Measurements from ENCODE around the gene VEGFA. TPM values are rescaled to one million over a fixed set of nuclear protein-coding genes. Genes with fewer than 3 reads are reported as not detected.

The VEGFA gene
- total and polyA plus RNA-seq, 2 donors: 18.4 to 24.1 TPM

GRCh38 chr6:43762410-43762768 lies 7.6 kb upstream of the VEGFA start:
- no peak for DNase-seq (ENCODE audit: low read depth in 6 of 9, low spot score in 9 of 9)
- H3K9me3 ChIP-seq (ENCODE audit: control insufficient read depth in 2 of 2, insufficient read depth in 1 of 2, low read length in 1 of 2): no peaks in the 10 kb centered on the region
- H3K36me3 ChIP-seq (ENCODE audit: control insufficient read depth in 2 of 2, insufficient read depth in 2 of 2, low read length in 1 of 2): no peaks in the 10 kb centered on the region
- H3K27ac ChIP-seq (ENCODE audit: low read depth in 1 of 2, low read length in 1 of 2): no peak overlapping the region
- peaks cover 0 to 12% of the 10 kb centered on the region in 2 donors for H3K27me3 ChIP-seq (ENCODE audit: control insufficient read depth in 2 of 2, insufficient read depth in 1 of 2, low read length in 1 of 2)
- no peak overlapping the region for H3K4me3 ChIP-seq (ENCODE audit: low read length in 2 of 2)
- WGBS: 95% methylated on average over 5 of the region's 5 CpGs
- peaks cover 0 to 2% of the 10 kb centered on the region in 2 donors for H3K4me1 ChIP-seq (ENCODE audit: control insufficient read depth in 2 of 2, insufficient read depth in 2 of 2, low read length in 2 of 2)

GRCh38 chr6:43762966-43763695 lies 6.9 kb upstream of the VEGFA start:
- Histone ChIP-seq H3K4me1 (ENCODE audit: control insufficient read depth in 2 of 2, insufficient read depth in 2 of 2, low read length in 2 of 2) (peaks cover 0 to 2% of the 10 kb centered on the region in 2 donors), H3K36me3 (ENCODE audit: control insufficient read depth in 2 of 2, insufficient read depth in 2 of 2, low read length in 1 of 2) (no peaks in the 10 kb centered on the region), H3K27ac (ENCODE audit: low read depth in 1 of 2, low read length in 1 of 2) (no peak overlapping the region), H3K9me3 (ENCODE audit: control insufficient read depth in 2 of 2, insufficient read depth in 1 of 2, low read length in 1 of 2) (no peaks in the 10 kb centered on the region), H3K4me3 (ENCODE audit: low read length in 2 of 2) (no peak overlapping the region), H3K27me3 (ENCODE audit: control insufficient read depth in 2 of 2, insufficient read depth in 1 of 2, low read length in 1 of 2) (peaks cover 0 to 14% of the 10 kb centered on the region in 2 donors)
- 70% methylated on average over 6 of the region's 6 CpGs for WGBS
- DNase-seq (ENCODE audit: low read depth in 6 of 9, low spot score in 9 of 9): no peak

- DNase-seq (ENCODE audit: low read depth in 6 of 9, low spot score in 9 of 9): no peak
- peaks cover under 1 to 2% of the 10 kb centered on the region in 2 donors for H3K4me1 ChIP-seq (ENCODE audit: control insufficient read depth in 2 of 2, insufficient read depth in 2 of 2, low read length in 2 of 2)
- H3K27me3 ChIP-seq (ENCODE audit: control insufficient read depth in 2 of 2, insufficient read depth in 1 of 2, low read length in 1 of 2): peaks cover 0 to 14% of the 10 kb centered on the region in 2 donors
- WGBS: 96% methylated on average over 7 of the region's 7 CpGs
- no peaks in the 10 kb centered on the region for H3K9me3 ChIP-seq (ENCODE audit: control insufficient read depth in 2 of 2, insufficient read depth in 1 of 2, low read length in 1 of 2)
- no peaks in the 10 kb centered on the region for H3K36me3 ChIP-seq (ENCODE audit: control insufficient read depth in 2 of 2, insufficient read depth in 2 of 2, low read length in 1 of 2)
- no peak overlapping the region for H3K4me3 ChIP-seq (ENCODE audit: low read length in 2 of 2)
- no peak overlapping the region for H3K27ac ChIP-seq (ENCODE audit: low read depth in 1 of 2, low read length in 1 of 2)
Observed at GRCh38 chr6:43763812-43764522, 6.0 kb upstream of the VEGFA start.

- Histone ChIP-seq H3K4me3 (ENCODE audit: low read length in 2 of 2) (no peak overlapping the region), H3K9me3 (ENCODE audit: control insufficient read depth in 2 of 2, insufficient read depth in 1 of 2, low read length in 1 of 2) (peaks cover 0 to 3% of the 10 kb centered on the region in 2 donors), H3K27ac (ENCODE audit: low read depth in 1 of 2, low read length in 1 of 2) (no peak overlapping the region), H3K36me3 (ENCODE audit: control insufficient read depth in 2 of 2, insufficient read depth in 2 of 2, low read length in 1 of 2) (no peaks in the 10 kb centered on the region), H3K4me1 (ENCODE audit: control insufficient read depth in 2 of 2, insufficient read depth in 2 of 2, low read length in 2 of 2) (peaks cover 3 to 8% of the 10 kb centered on the region in 2 donors), H3K27me3 (ENCODE audit: control insufficient read depth in 2 of 2, insufficient read depth in 1 of 2, low read length in 1 of 2) (peaks cover 0 to 17% of the 10 kb centered on the region in 2 donors)
- 92% methylated on average over 5 of the region's 5 CpGs for WGBS
- no peak for DNase-seq (ENCODE audit: low read depth in 6 of 9, low spot score in 9 of 9)
Observed at GRCh38 chr6:43764772-43765171, 5.2 kb upstream of the VEGFA start.

GRCh38 chr6:43765776-43766499 lies 4.1 kb upstream of the VEGFA start:
- Histone ChIP-seq H3K9me3 (ENCODE audit: control insufficient read depth in 2 of 2, insufficient read depth in 1 of 2, low read length in 1 of 2) (peaks cover 0 to 7% of the 10 kb centered on the region in 2 donors), H3K27me3 (ENCODE audit: control insufficient read depth in 2 of 2, insufficient read depth in 1 of 2, low read length in 1 of 2) (peaks cover 10 to 29% of the 10 kb centered on the region in 2 donors), H3K27ac (ENCODE audit: low read depth in 1 of 2, low read length in 1 of 2) (no peak overlapping the region), H3K36me3 (ENCODE audit: control insufficient read depth in 2 of 2, insufficient read depth in 2 of 2, low read length in 1 of 2) (no peaks in the 10 kb centered on the region), H3K4me3 (ENCODE audit: low read length in 2 of 2) (no peak overlapping the region), H3K4me1 (ENCODE audit: control insufficient read depth in 2 of 2, insufficient read depth in 2 of 2, low read length in 2 of 2) (peaks cover 4 to 15% of the 10 kb centered on the region in 2 donors)
- no peak for DNase-seq (ENCODE audit: low read depth in 6 of 9, low spot score in 9 of 9)

- Histone ChIP-seq H3K36me3 (ENCODE audit: control insufficient read depth in 2 of 2, insufficient read depth in 2 of 2, low read length in 1 of 2) (no peaks in the 10 kb centered on the region), H3K27me3 (ENCODE audit: control insufficient read depth in 2 of 2, insufficient read depth in 1 of 2, low read length in 1 of 2) (peaks cover 16 to 34% of the 10 kb centered on the region in 2 donors), H3K4me1 (ENCODE audit: control insufficient read depth in 2 of 2, insufficient read depth in 2 of 2, low read length in 2 of 2) (peaks cover 9 to 17% of the 10 kb centered on the region in 2 donors), H3K4me3 (ENCODE audit: low read length in 2 of 2) (no peak overlapping the region), H3K27ac (ENCODE audit: low read depth in 1 of 2, low read length in 1 of 2) (no peak overlapping the region), H3K9me3 (ENCODE audit: control insufficient read depth in 2 of 2, insufficient read depth in 1 of 2, low read length in 1 of 2) (peaks cover 0 to 7% of the 10 kb centered on the region in 2 donors)
- 93% methylated on average over 1 of the region's 1 CpG for WGBS
- DNase-seq (ENCODE audit: low read depth in 6 of 9, low spot score in 9 of 9): no peak
Observed at GRCh38 chr6:43766500-43766853, 3.5 kb upstream of the VEGFA start.

- DNase-seq (ENCODE audit: low read depth in 6 of 9, low spot score in 9 of 9): no peak
- no peaks in the 10 kb centered on the region for H3K36me3 ChIP-seq (ENCODE audit: control insufficient read depth in 2 of 2, insufficient read depth in 2 of 2, low read length in 1 of 2)
- WGBS: 93% methylated on average over 10 of the region's 10 CpGs
- H3K4me3 ChIP-seq (ENCODE audit: low read length in 2 of 2): no peak overlapping the region
- H3K9me3 ChIP-seq (ENCODE audit: control insufficient read depth in 2 of 2, insufficient read depth in 1 of 2, low read length in 1 of 2): peaks cover 0 to 7% of the 10 kb centered on the region in 2 donors
- peaks cover 10 to 20% of the 10 kb centered on the region in 2 donors for H3K4me1 ChIP-seq (ENCODE audit: control insufficient read depth in 2 of 2, insufficient read depth in 2 of 2, low read length in 2 of 2)
- H3K27me3 ChIP-seq (ENCODE audit: control insufficient read depth in 2 of 2, insufficient read depth in 1 of 2, low read length in 1 of 2): peaks cover 21 to 38% of the 10 kb centered on the region in 2 donors
- no peak overlapping the region for H3K27ac ChIP-seq (ENCODE audit: low read depth in 1 of 2, low read length in 1 of 2)
Observed at GRCh38 chr6:43766964-43767461, 3.0 kb upstream of the VEGFA start.

- Histone ChIP-seq H3K9me3 (ENCODE audit: control insufficient read depth in 2 of 2, insufficient read depth in 1 of 2, low read length in 1 of 2) (peaks cover 0 to 7% of the 10 kb centered on the region in 2 donors), H3K4me3 (ENCODE audit: low read length in 2 of 2) (no peak overlapping the region), H3K36me3 (ENCODE audit: control insufficient read depth in 2 of 2, insufficient read depth in 2 of 2, low read length in 1 of 2) (no peaks in the 10 kb centered on the region), H3K27me3 (ENCODE audit: control insufficient read depth in 2 of 2, insufficient read depth in 1 of 2, low read length in 1 of 2) (peaks cover 29 to 41% of the 10 kb centered on the region in 2 donors), H3K4me1 (ENCODE audit: control insufficient read depth in 2 of 2, insufficient read depth in 2 of 2, low read length in 2 of 2) (peaks cover 10 to 25% of the 10 kb centered on the region in 2 donors), H3K27ac (ENCODE audit: low read depth in 1 of 2, low read length in 1 of 2) (no peak overlapping the region)
- WGBS: 93% methylated on average over 8 of the region's 8 CpGs
- DNase-seq (ENCODE audit: low read depth in 6 of 9, low spot score in 9 of 9): no peak
Observed at GRCh38 chr6:43767553-43768505, 2.2 kb upstream of the VEGFA start.
